K562 (cell line): ENCODE measurements around the gene GPX5. TPM values are rescaled to one million over a fixed set of nuclear protein-coding genes. Genes with fewer than 3 reads are reported as not detected.

Experiments used
- ATF7 ChIP-seq: fragments of 450-650 bp; IDR thresholded peaks from 2 replicates; pipeline ENCODE4 v1.7.1; 2014; ENCODE audit warnings: mild to moderate bottlenecking, moderate library complexity
- polyA plus RNA-seq, 8 experiments: library from polyadenylated mRNA; depleted of rRNA in 4 of 8; stranded (reverse) in 5 of 8; unstranded in 3 of 8; fragments of >200 nt; fragmentation: Nextera tagmentation in 2 of 8; fragmentation: Illumina TruSeq in 1 of 8; extraction: Ambion mirVana in 2 of 8; extraction: Trizol in 1 of 8; gene quantifications; 2 replicates each; pipeline versions ENCODE4 v1.2.1 to v1.2.3, GENCODE V29; 2011 to 2014; ENCODE audit warnings: inconsistent platforms in 1 of 8, missing spikeins in 1 of 8
- total RNA-seq, 7 experiments: library from RNA; depleted of rRNA in 6 of 7; stranded (reverse); fragments of >200 nt in 6 of 7; fragmentation: Illumina TruSeq in 2 of 7; extraction: Trizol in 2 of 7; gene quantifications; 2 replicates each; pipeline versions ENCODE4 v1.2.1 to v1.2.3, GENCODE V29; 2011 to 2021; ENCODE audit warnings: low replicate concordance in 1 of 7
- TF ChIP-seq, protein P1 (sequence below), 2 experiments: fragments of 450-650 bp; formaldehyde crosslinking in 1 of 2; IDR thresholded peaks; 2 replicates each; pipeline versions ENCODE4 v1.4.0 to v1.6.1; 2014 to 2020; ENCODE audit warnings: mild to moderate bottlenecking in 2 of 2, borderline replicate concordance in 1 of 2, low read depth in 1 of 2

The GPX5 gene
- total and polyA plus RNA-seq, 9 of the 15 experiments (the other 6 are each of a cell fraction or from before 2014, with no cell fraction given): 0.07 to 0.18 (median 0.15) TPM; not detected in 6

DNA sequence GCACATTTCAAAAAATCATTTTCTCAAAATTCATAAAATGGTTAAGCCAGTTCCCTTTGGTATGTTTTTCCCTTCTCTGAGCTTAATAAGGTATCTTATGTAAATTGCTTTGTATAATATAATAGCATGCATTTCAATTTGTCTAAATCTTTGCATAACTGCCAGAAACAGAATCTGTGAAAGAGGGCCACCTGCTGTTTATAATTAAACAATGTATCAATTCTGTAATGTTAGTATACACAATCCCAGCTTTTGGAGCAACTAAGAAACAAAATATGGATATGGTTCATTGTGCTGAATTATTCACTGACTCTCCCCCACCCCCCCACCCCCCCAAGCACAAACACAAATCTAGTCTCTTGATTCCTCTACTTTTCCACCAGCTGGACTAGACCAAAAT, 54.8 kb downstream of the GPX5 start (continued):
- TF ChIP-seq, protein P1, sequence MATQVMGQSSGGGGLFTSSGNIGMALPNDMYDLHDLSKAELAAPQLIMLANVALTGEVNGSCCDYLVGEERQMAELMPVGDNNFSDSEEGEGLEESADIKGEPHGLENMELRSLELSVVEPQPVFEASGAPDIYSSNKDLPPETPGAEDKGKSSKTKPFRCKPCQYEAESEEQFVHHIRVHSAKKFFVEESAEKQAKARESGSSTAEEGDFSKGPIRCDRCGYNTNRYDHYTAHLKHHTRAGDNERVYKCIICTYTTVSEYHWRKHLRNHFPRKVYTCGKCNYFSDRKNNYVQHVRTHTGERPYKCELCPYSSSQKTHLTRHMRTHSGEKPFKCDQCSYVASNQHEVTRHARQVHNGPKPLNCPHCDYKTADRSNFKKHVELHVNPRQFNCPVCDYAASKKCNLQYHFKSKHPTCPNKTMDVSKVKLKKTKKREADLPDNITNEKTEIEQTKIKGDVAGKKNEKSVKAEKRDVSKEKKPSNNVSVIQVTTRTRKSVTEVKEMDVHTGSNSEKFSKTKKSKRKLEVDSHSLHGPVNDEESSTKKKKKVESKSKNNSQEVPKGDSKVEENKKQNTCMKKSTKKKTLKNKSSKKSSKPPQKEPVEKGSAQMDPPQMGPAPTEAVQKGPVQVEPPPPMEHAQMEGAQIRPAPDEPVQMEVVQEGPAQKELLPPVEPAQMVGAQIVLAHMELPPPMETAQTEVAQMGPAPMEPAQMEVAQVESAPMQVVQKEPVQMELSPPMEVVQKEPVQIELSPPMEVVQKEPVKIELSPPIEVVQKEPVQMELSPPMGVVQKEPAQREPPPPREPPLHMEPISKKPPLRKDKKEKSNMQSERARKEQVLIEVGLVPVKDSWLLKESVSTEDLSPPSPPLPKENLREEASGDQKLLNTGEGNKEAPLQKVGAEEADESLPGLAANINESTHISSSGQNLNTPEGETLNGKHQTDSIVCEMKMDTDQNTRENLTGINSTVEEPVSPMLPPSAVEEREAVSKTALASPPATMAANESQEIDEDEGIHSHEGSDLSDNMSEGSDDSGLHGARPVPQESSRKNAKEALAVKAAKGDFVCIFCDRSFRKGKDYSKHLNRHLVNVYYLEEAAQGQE (IDR thresholded peaks at IDR 0.05; ENCODE audit: borderline replicate concordance): peak; percentile 80; the same call in 1 of the 2 replicates
- TF ChIP-seq, protein P1 (CRISPR knock-in tag; IDR thresholded peaks at IDR 0.05; ENCODE audit: low read depth): no peak
- 0 out of 2 replicates have a peak, but pooled peaks have one; percentile 1 for TF ChIP-seq ATF7
